Measurements from ENCODE around the gene PLCB1. TPM values are rescaled to one million over a fixed set of nuclear protein-coding genes. Genes with fewer than 3 reads are reported as not detected.

Gene PLCB1
- total RNA-seq, 1 experiment from 2014 or later: 6.8 TPM

DNA sequence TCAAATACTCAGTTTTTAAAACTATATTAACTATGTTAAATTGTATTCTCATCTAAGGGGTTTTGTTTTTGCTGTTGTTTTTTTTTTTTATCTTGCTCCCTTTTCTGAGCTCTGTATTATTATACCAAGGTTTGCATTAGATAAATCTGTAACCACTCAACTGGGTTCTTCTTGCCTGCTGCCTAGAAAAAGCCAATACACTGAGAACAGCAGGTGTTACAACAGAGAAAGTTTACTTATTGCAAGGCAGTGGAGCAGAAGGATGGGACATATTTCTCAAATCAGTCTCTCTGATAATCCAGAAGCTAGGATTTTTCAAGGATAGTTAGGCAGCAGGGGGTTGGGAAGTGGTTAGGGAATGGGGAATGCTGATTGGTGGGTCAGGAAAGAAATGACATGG is 558.0 kb downstream of the PLCB1 start:
- intact Hi-C loops (cut with micrococcal nuclease; ENCODE audit: unreplicated experiment): no loop called here
- ChIA-PET POLR2A (ENCODE audit: low non-redundant PET) (no interaction called here), CTCF (no interaction called here)
- no peak for DNase-seq (ENCODE audit: low spot score)
- Histone ChIP-seq H3K9me3 (ENCODE audit: low read depth, low read length, poor library complexity, severe bottlenecking) (peaks cover 5% of the 10 kb centered on the region), H3K4me3 (ENCODE audit: low read depth, low read length, poor library complexity, severe bottlenecking) (no peak overlapping the region), H3K27me3 (replicated peaks; ENCODE audit: insufficient read depth, low read depth, low read length, poor library complexity) (no peaks in the 10 kb centered on the region), H3K27ac (ENCODE audit: low read depth, low read length, poor library complexity, severe bottlenecking) (no peak overlapping the region), H3K36me3 (ENCODE audit: insufficient read depth, low read length, poor library complexity, severe bottlenecking) (no peaks in the 10 kb centered on the region), H3K4me1 (ENCODE audit: insufficient read depth, low read length, poor library complexity, severe bottlenecking) (no peaks in the 10 kb centered on the region)
- TF ChIP-seq, protein P1, sequence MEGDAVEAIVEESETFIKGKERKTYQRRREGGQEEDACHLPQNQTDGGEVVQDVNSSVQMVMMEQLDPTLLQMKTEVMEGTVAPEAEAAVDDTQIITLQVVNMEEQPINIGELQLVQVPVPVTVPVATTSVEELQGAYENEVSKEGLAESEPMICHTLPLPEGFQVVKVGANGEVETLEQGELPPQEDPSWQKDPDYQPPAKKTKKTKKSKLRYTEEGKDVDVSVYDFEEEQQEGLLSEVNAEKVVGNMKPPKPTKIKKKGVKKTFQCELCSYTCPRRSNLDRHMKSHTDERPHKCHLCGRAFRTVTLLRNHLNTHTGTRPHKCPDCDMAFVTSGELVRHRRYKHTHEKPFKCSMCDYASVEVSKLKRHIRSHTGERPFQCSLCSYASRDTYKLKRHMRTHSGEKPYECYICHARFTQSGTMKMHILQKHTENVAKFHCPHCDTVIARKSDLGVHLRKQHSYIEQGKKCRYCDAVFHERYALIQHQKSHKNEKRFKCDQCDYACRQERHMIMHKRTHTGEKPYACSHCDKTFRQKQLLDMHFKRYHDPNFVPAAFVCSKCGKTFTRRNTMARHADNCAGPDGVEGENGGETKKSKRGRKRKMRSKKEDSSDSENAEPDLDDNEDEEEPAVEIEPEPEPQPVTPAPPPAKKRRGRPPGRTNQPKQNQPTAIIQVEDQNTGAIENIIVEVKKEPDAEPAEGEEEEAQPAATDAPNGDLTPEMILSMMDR (conservative IDR thresholded peaks at IDR 0.05; ENCODE audit: low read depth, low read length): no peak
- TF ChIP-seq EZH2 (IDR thresholded peaks at IDR 0.05; ENCODE audit: borderline replicate concordance, low read depth, low read length, poor library complexity, severe bottlenecking): no peak
- no TSS peak for BruUV-seq (replicated peaks)

DNA sequence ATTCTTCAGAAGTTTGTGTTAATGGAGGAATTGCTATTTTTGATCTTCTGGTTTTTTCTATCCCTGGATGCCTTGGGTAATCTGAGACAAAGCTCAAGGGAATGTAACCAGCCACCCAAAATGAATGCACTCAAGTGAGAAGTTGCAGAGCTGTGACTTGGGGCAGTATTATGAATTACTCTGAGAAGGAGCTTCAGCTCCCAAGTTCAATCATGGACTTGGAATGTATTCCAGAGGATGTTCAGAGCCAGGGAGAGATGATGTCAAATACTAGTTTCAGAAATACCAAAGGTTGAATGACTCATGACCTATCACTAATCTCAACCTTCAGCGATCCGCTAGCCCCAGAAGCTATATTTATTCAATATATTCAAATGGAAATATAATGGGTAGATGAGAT is 561.6 kb downstream of the PLCB1 start:
- no TSS peak for BruUV-seq (replicated peaks)

DNA sequence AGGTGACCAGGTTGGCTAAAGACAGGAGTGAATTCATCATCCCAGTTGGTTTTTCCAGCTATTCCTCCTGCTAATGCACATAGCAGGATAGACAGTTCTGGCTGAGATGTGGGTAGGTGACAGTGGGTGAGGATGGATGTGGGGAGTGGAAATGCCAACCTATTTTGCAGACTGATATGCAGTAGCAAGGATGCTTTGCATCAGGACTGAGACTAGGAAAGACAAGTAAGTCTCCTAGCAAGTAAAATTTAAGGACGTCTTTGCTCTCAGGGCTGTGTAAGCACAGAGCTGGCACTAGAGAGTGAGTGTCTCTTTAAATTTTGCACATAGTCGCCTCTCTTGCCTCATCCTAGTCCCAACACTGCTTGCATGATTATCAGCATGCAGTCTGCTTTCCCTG is 568.7 kb downstream of the PLCB1 start:
- POLR2A ChIA-PET (ENCODE audit: low non-redundant PET): no interaction called here
- BruUV-seq (replicated peaks): no TSS peak
- CTCF ChIA-PET: no interaction called here
- no peak for TF ChIP-seq EZH2 (IDR thresholded peaks at IDR 0.05; ENCODE audit: borderline replicate concordance, low read depth, low read length, poor library complexity, severe bottlenecking)
- TF ChIP-seq, protein P1 (conservative IDR thresholded peaks at IDR 0.05; ENCODE audit: low read depth, low read length): no peak
- Histone ChIP-seq H3K27ac (ENCODE audit: low read depth, low read length, poor library complexity, severe bottlenecking) (no peak overlapping the region), H3K36me3 (ENCODE audit: insufficient read depth, low read length, poor library complexity, severe bottlenecking) (no peaks in the 10 kb centered on the region), H3K4me3 (ENCODE audit: low read depth, low read length, poor library complexity, severe bottlenecking) (no peak overlapping the region), H3K27me3 (replicated peaks; ENCODE audit: insufficient read depth, low read depth, low read length, poor library complexity) (no peaks in the 10 kb centered on the region), H3K9me3 (ENCODE audit: low read depth, low read length, poor library complexity, severe bottlenecking) (no peaks in the 10 kb centered on the region), H3K4me1 (ENCODE audit: insufficient read depth, low read length, poor library complexity, severe bottlenecking) (no peaks in the 10 kb centered on the region)
- intact Hi-C loops (cut with micrococcal nuclease; ENCODE audit: unreplicated experiment): no loop called here
- DNase-seq (ENCODE audit: low spot score): no peak

More for the DNA sequence above, 561.6 kb downstream of the PLCB1 start:
- no peak overlapping the region for H3K27ac ChIP-seq (ENCODE audit: low read depth, low read length, poor library complexity, severe bottlenecking)
- intact Hi-C loops (cut with micrococcal nuclease; ENCODE audit: unreplicated experiment): no loop called here
- H3K4me3 ChIP-seq (ENCODE audit: low read depth, low read length, poor library complexity, severe bottlenecking): no peak overlapping the region
- CTCF ChIA-PET: no interaction called here
- H3K36me3 ChIP-seq (ENCODE audit: insufficient read depth, low read length, poor library complexity, severe bottlenecking): no peaks in the 10 kb centered on the region
- H3K4me1 ChIP-seq (ENCODE audit: insufficient read depth, low read length, poor library complexity, severe bottlenecking): no peaks in the 10 kb centered on the region
- no peaks in the 10 kb centered on the region for H3K27me3 ChIP-seq (replicated peaks; ENCODE audit: insufficient read depth, low read depth, low read length, poor library complexity)
- DNase-seq (ENCODE audit: low spot score): no peak
- peaks cover 5% of the 10 kb centered on the region for H3K9me3 ChIP-seq (ENCODE audit: low read depth, low read length, poor library complexity, severe bottlenecking)
- POLR2A ChIA-PET (ENCODE audit: low non-redundant PET): no interaction called here
- TF ChIP-seq, protein P1 (conservative IDR thresholded peaks at IDR 0.05; ENCODE audit: low read depth, low read length): no peak
- TF ChIP-seq EZH2 (IDR thresholded peaks at IDR 0.05; ENCODE audit: borderline replicate concordance, low read depth, low read length, poor library complexity, severe bottlenecking): no peak
